HL-60 (cell line): Measurements from ENCODE around the gene CAMK2G.

ENCODE experiments used
- DNase-seq, 2 experiments: peaks; one replicate each; pipeline ENCODE4 v3.0.0-alpha.2; 2010 to 2020; ENCODE audit warnings: low read depth in 1 of 2, low spot score in 1 of 2
- H3K27ac ChIP-seq: fragments of 250-450 bp; sonication (Bioruptor Pico); replicated peaks from 2 replicates; pipeline ENCODE4 v1.5.1; 2020; ENCODE audit warnings: mild to moderate bottlenecking, moderate library complexity
- H3K27me3 ChIP-seq: fragments of 250-450 bp; sonication (Bioruptor Pico); 2 replicates; pipeline ENCODE4 v1.5.1; 2021; ENCODE audit warnings: mild to moderate bottlenecking, moderate library complexity; ENCODE audit not compliant: insufficient read depth, poor library complexity, severe bottlenecking
- H3K4me3 ChIP-seq: replicated peaks from 2 replicates; pipeline ENCODE4 v1.5.1; 2011; ENCODE audit warnings: mild to moderate bottlenecking, control low read depth, low read length; ENCODE audit not compliant: insufficient read depth
- GABPA ChIP-seq: IDR thresholded peaks from 2 replicates; pipeline ENCODE4 v1.6.1; 2012; ENCODE audit warnings: low read depth
- POLR2AphosphoS5 ChIP-seq: IDR thresholded peaks from 2 replicates; pipeline ENCODE4 v1.6.1; 2012; ENCODE audit warnings: low read depth
- SPI1 ChIP-seq: IDR thresholded peaks from 2 replicates; pipeline ENCODE4 v1.6.1; 2012; ENCODE audit warnings: low read depth, mild to moderate bottlenecking, borderline replicate concordance
- TF ChIP-seq, protein P1 (sequence below): IDR thresholded peaks from one replicate; pipeline ENCODE4 v1.5.1; 2011; ENCODE audit warnings: low read length, control low read depth, inconsistent platforms; ENCODE audit not compliant: insufficient read depth
- TF ChIP-seq, protein P2 (sequence below): IDR thresholded peaks from 2 replicates; pipeline ENCODE4 v1.6.1; 2012; ENCODE audit warnings: low read depth; ENCODE audit not compliant: insufficient replicate concordance

The CAMK2G gene

DNA sequence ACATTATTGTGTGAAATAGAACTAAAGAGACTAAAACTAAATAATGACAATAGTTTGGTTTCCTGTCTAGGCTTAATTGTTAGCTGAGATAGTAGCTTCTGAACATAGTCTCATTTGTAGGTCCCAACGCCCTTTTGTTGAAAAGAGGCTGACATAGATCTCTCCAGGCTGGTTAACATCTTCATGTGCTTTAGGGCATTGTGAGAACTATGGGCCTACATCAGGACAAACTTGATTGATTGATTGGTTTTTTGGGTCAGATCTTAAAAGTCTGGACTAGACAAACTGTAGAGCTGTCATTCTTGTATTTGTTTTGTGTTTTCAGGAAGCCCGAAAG is 91.6 kb downstream of the CAMK2G start:
- TF ChIP-seq GABPA: no peak
- TF ChIP-seq, protein P1, sequence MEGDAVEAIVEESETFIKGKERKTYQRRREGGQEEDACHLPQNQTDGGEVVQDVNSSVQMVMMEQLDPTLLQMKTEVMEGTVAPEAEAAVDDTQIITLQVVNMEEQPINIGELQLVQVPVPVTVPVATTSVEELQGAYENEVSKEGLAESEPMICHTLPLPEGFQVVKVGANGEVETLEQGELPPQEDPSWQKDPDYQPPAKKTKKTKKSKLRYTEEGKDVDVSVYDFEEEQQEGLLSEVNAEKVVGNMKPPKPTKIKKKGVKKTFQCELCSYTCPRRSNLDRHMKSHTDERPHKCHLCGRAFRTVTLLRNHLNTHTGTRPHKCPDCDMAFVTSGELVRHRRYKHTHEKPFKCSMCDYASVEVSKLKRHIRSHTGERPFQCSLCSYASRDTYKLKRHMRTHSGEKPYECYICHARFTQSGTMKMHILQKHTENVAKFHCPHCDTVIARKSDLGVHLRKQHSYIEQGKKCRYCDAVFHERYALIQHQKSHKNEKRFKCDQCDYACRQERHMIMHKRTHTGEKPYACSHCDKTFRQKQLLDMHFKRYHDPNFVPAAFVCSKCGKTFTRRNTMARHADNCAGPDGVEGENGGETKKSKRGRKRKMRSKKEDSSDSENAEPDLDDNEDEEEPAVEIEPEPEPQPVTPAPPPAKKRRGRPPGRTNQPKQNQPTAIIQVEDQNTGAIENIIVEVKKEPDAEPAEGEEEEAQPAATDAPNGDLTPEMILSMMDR: no peak
- no peak for TF ChIP-seq POLR2AphosphoS5
- TF ChIP-seq, protein P2, sequence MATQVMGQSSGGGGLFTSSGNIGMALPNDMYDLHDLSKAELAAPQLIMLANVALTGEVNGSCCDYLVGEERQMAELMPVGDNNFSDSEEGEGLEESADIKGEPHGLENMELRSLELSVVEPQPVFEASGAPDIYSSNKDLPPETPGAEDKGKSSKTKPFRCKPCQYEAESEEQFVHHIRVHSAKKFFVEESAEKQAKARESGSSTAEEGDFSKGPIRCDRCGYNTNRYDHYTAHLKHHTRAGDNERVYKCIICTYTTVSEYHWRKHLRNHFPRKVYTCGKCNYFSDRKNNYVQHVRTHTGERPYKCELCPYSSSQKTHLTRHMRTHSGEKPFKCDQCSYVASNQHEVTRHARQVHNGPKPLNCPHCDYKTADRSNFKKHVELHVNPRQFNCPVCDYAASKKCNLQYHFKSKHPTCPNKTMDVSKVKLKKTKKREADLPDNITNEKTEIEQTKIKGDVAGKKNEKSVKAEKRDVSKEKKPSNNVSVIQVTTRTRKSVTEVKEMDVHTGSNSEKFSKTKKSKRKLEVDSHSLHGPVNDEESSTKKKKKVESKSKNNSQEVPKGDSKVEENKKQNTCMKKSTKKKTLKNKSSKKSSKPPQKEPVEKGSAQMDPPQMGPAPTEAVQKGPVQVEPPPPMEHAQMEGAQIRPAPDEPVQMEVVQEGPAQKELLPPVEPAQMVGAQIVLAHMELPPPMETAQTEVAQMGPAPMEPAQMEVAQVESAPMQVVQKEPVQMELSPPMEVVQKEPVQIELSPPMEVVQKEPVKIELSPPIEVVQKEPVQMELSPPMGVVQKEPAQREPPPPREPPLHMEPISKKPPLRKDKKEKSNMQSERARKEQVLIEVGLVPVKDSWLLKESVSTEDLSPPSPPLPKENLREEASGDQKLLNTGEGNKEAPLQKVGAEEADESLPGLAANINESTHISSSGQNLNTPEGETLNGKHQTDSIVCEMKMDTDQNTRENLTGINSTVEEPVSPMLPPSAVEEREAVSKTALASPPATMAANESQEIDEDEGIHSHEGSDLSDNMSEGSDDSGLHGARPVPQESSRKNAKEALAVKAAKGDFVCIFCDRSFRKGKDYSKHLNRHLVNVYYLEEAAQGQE: no peak
- no peak for TF ChIP-seq SPI1
- Histone ChIP-seq H3K27me3 (no peaks in the 10 kb centered on the region), H3K27ac (peak overlapping the region; percentile 97), H3K4me3 (peak overlapping the region; percentile 75)
- no peak for DNase-seq

DNA sequence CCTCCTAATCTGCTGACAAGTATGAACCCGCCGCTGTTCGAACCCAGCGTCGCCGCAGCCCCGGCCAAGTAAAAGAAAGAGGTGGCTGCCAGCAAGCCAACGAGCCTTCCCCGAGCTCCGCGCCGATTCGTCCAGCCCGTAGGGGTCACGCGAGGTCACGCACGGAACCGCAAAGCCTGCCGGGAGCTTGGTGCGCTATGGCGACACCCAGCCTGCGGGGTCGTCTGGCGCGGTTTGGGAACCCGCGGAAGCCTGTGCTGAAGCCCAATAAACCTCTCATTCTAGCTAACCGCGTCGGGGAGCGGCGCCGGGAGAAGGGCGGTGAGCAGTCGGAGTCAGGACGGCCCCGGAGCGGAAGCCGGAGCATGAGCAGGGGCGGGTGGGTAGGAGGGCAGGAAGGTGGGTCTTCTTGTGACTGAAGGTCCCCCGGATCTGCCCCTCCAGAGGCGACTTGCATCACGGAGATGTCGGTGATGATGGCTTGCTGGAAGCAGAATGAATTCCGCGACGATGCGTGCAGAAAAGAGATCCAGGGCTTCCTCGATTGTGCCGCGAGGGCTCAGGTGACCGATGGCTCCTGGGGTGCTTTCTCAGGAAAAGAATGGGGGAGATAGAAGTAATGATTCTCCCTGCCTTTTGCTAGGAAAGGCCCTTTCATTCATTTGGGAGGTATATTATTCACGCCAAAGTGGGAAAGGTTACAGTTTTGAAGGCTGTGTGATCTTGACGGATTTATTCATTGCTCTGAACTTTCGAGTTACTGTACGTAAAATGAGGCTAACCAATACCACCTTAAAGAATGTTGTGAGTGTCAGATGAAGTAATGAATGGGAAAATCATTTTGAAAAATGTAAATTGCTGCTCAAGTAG is 92.2 kb downstream of the CAMK2G start, which contains the start of gene CHCHD1:
CHCHD1 (plus strand) TSS at position 170 of the 870 bp plus-strand sequence; CDS start at position 198, 28 bp downstream.
- Histone ChIP-seq H3K27me3 (no peaks in the 10 kb centered on the region), H3K4me3 (peak within 1 kb of the TSS; percentile 75), H3K27ac (peak within 1 kb of the TSS; percentile 97)
- TF ChIP-seq SPI1: no peak
- no peak; the same call in 1 of the 2 replicates for TF ChIP-seq GABPA
- TF ChIP-seq POLR2AphosphoS5: peak; percentile 89
- TF ChIP-seq, protein P2: no peak
- peak; percentile 87 to 94 for DNase-seq

DNA sequence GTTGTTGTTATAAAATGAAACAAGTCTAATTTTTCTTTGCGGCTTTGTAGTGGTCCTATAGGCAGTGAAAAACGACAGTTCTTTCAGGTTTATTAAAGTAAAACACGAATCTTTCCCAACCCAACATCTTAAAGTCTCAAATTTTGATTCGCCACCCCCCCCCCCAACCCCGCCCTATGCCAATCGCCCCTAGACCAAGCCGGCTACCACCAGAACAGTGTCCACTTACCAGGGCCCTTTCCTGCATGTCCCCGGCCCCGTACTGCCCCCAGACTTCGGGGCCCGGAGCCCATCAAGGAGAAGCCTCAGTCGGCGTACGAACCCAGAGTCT is 92.8 kb downstream of the CAMK2G start:
- peak overlapping the region; percentile 75 for H3K4me3 ChIP-seq
- H3K27me3 ChIP-seq: no peaks in the 10 kb centered on the region
- peak overlapping the region; percentile 97 for H3K27ac ChIP-seq
- TF ChIP-seq, protein P1: no peak
- TF ChIP-seq, protein P2: no peak
- TF ChIP-seq SPI1 (no peak), POLR2AphosphoS5 (no peak)
- DNase-seq: no peak
